Measurements from ENCODE around the gene S100A2.
A peak's percentile ranks its signal among the peaks of the same experiment; 100 is the strongest.
"Not testable (repeated sequence)": the region's sequence is repeated elsewhere in the genome, so short reads cannot be mapped to it uniquely, and the experiment has no call there.

The S100A2 gene

DNA sequence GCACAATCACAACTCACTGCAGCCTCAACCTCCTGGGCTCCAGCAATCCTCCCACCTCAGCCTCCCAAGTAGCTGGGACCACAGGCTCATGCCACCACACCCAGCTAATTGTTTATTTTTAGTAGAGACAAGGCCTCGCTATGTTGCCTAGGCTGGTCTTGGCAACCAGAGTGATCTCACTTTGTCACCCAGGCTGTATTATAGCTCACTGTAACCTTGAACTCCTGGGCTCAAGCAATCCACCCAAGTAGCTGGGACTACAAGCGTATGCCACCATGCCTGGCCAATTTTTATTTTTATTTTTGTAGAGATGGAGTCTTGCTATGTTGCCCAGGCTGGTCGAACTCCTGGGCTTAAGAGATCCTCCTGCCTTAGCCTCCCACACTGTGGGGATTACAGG is 3.6 kb downstream of the S100A2 start:
- DNase-seq = not testable (repeated sequence)

DNA sequence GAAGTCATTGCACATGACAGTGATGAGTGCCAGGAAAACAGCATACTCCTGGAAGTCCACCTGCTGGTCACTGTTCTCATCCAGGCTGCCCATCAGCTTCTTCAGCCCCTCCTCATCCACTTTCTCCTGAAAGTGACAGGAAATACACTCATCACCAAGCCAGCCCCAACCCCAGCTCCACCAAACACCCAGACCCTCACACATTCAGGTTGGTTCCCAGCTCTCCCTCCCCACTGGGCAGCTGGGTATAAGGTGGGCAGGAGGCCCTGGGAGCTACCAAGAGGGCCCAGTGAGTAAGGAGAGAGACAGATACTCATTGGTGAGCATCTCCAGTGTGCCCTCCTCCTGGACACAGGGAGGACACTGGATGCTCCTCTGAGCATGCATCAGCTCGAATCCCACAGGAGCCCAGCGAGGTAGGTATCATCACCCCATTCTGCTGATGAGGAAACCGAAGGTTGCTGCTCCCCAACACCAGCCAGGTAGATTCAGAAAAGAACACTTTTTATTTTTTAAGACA is 4.1 kb downstream of the S100A2 start:
- DNase-seq = no peak

DNA sequence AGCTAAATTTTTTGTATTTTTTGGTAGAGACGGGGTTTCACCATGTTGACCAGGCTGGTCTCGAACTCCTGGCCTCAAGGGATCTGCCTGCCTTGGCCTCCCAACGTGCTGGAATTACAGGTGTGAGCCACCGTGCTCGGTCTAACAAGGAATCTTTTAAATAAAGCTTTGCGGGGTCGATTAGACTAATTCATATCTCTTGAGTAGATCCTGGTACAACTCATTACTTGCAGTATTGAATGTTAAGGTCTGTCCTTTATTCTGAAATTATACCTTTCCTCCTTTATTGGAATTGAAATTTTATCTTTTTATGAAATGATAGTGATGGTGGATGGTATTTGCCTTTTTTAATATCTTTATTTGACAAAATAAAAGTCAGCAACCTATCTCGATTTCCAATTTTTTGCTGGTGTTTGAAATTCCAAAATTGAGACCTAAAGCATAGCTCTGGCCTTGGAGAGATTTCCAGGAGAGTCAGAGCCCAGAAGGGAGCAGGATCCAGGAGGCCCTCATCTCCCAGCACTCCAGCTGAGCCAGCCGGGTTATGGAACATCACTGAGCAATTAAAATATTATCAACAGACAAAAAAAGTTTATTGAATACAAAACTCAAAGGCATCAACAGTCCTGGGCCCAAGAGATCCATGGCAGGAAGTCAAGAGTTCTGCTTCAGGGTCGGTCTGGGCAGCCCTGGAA is 4.7 kb downstream of the S100A2 start:
- DNase-seq = no peak

DNA sequence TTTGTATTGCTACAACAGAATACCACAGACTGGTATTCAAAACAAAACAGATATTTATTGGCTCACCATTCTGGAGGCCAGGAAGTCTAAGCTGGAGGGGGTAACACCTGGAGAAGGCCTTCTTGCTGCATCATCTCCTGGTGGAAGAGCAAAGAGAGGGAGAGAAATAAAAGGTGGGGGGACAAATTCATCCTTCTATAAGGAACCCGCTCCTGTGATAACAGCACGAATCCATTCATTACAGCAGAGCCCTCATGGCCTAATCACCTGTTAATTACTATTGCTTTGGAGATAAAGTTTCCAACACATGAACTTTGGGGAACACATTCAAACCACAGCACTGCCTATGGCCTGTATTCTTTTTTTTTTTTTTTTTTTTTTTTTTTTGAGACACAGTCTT is 5.4 kb downstream of the S100A2 start:
- no peak for DNase-seq

DNA sequence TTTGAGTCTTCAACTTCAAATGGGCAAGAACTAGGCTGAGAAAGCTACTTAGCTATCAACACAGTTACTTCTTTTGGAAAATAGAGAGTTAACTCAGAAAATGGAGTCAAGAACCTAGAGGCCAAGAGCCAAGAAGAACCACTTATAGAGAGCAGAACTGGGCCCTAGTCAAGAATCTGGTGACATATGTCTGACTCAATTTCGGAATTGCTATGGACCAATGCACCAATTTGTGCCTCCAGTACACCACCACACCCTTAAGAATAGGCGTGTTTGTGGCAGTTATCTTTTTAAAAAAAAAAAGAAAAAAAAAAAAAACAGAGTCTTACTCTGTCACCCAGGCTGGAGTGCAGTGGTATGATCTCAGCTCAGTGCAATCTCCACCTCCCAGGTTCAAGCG is 7.8 kb downstream of the S100A2 start:
- DNase-seq = no peak

DNA sequence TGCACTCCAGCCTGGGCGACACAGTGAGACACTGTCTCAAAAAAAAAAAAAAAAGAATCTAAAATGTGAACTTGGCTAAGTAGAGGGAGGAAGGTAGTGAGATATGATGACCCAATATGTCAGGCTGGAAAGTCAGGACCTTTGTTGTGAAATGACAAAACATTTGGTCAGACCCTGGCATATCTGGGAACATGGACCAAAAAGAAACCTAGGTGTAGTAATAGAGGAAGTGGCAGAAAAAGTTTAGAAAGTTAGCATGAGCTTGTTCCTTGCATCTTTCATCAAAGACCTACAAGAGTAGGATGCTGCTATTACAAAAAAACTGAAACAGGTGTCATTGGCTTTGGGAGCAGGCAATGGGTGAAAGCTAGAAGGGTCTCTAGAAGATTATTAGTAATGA is 9.3 kb downstream of the S100A2 start:
- no peak for DNase-seq

DNA sequence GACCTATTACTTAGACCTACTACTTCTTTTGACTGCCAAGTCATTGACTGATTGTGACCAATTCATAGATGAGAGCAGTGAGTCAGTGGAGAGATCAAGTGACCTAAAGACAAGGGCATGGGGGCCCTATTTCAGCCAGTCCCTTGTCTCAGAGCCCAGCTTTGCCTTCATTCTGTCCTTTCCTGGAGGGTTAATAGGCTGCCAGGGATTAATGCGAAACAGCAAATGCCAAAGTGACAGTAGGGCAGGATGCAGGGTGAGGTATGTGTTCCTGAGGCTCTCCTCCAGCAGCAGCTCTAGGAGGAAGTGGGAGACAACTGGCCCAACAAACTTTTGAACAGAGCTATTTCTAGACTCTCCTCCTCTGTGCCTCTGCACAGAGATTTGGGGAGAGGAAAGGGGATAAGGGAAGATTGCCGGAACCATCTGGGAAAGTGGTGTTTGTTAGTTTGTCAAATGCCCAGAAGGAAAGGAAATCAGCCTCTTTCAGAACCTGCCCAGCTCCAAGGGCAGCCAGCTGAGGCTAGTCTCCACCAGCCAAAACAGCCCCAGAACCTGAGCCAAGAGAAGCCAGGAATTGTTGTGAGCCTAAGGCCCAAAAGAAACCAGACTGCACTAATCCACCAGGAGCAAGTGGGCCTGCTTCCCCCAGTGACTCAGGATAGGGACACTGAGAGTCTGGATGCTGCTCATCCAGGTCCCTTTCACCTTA is 11.7 kb downstream of the S100A2 start:
- no peak for DNase-seq

DNA sequence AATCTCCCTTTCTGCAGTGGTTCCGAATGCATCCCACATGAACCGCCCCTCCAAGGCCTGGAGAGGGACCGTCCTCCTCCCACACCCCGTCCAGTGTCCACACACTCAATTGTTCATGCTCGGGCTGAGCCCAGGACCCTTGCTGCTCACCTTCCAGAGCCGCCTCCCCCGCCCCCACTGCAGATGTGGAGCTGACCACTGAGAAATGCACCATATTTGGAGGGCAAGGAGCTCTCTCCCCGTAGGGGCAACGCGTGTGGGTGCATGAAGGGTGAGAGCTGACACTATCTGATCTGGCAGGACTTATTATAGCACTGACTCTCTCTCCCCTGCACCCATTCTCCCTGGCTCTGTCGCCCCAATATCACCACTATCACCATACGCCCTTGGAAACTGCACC is 12.5 kb downstream of the S100A2 start:
- no peak for DNase-seq

DNA sequence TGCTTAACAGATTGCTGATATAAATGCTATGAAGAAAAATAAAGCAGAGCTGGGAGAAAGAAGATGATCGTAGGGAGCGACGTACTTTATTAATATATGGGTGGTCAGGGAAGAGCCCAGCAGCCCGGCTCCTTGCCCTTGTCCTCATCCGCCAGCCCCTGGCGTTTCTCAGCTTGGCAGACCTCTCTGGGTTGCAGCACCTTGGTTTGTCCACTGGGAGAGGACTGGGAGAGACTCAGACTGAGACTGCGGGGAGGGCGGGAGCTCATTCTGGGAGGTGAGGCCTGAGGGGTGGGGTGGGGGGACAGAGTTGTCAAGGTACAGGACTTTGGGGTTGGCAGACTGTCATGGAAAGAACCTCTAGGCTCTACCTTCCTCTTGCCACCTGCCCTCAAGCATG is 13.3 kb downstream of the S100A2 start:
- DNase-seq = no peak

DNA sequence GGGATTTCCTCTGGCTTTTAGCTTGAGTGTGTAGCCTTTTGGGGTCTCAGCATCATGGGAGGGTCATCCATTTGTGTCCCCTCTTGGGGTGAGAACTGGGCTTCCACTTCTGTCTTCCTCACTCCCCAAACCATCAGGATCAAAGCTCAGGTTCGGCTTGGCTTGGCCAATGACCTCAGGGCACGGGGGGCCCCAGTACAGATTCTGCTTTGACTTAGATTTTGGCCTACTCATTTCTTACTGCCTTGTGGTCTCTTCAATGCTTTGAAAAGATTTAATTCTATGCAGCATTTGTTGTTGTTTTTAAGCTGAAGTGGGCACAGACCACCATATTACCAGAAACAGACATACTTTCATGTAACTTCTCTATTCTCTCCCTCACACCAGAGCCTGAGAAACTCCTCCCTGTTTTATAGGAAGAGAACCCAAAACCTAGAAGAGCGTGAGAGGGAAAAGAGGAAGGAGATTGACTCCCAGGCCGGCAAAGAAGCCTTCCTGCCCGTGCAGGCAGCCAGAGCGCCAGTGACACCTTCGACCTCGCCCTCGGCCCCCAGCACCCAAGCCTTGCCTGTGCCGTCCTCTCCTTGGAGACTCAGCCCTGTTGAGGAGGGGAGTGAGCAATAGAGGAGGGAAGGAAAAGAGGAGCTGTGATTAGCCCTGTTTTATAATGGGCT is 14.7 kb downstream of the S100A2 start:
- peak in 1 of 2 donors; percentile 37 for DNase-seq

DNA sequence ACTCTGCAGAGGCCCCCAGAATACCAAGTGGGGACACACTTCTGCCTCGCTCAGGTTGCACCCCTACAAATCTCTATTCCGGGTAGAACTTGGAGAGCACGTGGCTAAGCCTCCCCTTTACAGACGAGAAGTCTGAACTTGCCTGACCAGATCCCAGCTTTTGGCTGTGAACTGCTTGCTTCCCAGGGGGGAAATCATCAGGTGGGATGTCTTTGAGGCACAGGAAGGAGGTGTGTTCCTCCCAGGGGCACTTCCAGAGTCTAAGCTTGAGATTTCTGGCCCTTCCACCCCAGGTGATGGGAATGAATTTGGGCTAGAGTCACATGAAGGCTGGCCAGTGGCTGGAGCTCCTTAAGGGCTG is 15.3 kb downstream of the S100A2 start:
- no peak for DNase-seq

DNA sequence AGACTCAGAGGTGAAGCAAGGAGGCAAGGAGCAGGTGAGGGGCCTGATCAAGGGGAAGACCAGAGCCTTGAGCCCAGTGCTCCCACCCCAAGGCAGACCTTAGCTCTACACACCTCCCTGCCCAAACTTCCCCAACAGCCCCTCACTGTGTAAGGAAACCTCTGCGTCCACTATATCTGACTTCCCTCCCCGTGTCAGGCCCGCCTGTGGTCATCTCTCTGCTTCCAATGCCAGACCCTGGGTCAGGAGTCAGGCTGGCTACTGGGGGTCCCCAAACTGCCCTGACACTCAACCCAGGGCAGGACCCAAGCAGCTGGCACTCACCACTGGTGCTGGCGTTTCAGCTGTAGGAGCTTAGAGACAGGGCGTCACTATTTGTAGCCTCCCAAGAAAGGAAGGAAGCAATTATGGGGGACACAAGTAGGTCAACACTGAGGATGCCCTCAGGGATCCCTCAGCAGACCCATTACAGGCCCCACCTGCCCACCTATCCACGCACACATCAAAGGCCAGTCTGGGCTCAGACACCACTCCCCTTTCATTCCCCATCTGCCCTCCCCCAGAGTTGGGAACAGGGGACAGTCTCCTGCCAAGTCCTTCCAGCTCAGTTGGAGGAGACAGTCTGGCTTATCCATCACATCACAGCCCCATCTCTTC is 15.8 kb downstream of the S100A2 start:
- DNase-seq = no peak

DNA sequence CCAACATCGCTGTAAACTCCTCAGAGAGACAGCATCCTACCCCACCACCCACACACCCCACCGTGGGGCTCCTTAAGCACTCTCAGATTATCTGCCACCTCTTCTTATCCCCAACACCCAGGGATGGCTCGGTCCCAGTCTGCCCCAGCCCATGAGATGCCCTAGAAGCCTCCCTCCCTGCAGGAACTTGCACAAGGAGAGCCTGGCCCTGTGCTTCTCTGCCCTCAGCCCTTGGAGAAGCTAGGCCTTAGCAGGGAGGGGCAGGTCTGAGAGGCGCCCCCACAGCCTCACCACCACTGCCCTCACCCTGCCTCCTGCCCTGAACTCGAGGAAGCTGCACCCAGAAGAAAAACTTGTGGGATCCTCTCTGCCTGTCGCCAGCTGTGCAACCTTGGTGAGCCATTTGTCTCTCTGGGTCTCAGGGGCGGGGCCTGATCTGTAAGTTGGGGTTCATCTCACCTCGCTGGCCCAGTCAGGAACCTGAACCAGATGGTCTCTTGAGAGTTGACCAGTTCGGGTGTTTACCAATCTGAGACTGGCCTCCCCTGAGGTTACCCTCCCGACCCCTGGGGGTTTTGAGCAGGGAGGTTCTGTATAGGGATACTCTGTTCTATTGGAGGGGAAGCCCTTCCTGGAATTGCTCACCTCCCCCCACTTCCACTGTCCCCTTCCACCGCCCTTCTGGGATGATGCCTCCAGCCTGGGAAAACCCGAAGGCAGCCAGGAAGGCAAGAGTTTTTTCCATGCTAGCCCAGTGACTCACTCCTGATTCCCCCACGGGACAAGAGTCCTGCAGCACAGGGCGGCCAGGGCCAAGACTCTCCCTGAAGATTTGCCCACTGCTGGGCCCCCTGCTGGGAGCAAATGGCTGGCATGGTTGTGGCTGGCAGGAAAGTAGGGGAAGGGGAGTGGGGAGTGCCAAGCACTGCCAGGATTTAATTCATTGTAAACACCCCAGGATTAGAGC is 16.6 kb downstream of the S100A2 start, which contains the start of gene S100A3:
Gene S100A3 (minus strand): TSS at position 537 of the 967 bp plus-strand sequence. CDS start 773 bp downstream, outside the sequence.
- DNase-seq = no peak

DNA sequence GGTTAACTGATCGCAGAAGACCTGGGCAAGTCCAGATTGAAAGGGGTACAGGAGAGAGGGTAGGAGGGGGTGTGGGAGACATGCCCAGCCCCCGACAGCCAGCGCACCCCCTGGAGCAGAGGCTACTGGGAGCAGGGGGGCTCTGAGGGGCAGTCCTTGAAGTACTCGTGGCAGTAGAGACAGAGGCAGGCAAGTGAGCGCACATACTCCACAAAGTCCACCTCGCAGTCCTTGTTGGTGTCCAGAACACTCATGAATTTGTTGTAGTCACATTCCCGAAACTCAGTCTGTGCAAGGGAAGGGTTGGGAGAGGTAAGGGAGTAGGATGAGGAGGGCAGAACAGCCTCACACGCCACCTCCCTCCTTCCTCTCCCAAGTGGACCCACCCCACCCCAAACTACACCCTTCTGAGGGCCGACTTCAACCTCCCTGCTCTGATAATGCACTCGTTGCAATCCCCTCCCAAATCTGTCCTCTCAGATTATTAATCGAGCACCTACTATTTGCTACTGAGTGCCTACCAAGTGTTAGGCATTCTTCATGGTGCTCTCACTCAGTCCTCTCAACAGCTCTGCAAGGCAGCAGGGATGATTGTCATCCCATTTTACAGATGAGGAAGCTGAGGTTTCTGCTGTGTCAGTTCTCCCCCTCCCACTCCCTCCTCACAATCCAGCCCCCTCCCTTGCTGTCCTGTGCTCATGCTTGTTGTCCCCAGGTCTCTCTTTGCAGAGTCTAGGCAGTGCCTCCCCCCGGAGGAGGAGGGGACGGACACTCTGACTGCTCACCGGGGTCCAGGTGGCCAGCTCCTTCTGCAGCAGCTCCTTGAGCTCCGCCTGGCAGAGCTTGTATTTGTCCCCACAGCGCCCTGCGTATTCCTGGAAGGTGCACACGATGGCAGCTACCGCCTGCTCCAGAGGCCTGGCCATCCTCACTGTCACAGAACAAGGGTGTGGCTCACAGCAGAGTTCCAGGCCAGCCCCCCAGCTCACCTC is 17.8 kb downstream of the S100A2 start:
- DNase-seq = no peak

DNA sequence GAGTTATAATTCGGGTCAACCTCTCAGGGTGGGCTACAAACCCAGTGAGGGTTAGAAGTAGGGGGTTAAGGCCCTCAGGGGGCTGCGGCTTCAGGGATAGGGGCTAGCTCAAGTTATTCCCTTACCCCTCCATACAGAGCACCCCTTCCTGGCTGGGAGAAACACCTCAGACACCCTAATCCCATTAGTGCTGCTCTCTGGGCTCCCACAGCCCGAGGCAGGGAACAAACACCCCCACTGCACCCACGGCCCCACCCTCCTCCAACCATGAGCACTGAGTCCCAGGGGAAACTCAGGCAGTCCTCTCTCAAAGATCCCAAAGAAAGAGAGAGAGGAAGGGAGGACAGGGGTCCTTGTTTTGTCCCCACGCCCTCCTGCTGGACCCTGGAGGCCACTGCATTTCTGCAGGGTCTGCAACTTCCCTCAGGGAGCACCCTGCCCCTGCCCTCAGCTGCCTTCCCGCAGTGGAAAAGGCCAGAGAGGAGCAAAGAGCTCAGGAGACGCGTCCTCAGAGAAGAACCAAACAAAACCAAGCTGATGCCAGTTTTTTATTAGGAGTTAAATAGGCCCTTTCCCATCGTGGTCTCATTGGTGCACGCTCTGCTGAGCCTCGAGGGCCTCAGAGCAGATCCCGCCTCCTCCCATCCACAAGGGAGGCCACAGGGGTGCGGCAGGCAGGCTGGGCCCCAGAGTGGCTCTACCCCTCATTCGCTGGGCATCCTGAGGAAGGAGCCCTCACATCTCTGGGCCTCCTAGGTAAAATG is 18.7 kb downstream of the S100A2 start:
- no peak for DNase-seq

DNA sequence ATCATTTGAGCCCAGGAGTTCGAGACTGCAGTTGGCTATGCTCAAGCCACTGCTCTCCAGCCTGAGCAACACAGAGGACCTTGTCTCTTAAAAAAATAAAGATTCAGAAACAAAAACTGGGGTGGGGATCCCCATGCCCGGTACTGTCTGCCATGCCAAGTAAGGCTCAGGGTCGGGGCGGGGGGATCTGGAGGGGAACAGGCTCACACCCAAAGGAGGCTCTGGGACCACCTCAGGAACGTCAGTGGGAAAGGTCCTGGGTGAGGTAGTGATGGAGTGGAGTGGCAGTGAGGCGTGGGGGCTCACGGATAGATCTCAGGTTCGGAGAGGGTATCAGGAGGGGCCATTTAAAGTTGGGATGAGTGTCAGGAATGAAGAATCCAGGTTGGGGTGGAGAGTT is 19.3 kb downstream of the S100A2 start:
- no peak for DNase-seq

DNA sequence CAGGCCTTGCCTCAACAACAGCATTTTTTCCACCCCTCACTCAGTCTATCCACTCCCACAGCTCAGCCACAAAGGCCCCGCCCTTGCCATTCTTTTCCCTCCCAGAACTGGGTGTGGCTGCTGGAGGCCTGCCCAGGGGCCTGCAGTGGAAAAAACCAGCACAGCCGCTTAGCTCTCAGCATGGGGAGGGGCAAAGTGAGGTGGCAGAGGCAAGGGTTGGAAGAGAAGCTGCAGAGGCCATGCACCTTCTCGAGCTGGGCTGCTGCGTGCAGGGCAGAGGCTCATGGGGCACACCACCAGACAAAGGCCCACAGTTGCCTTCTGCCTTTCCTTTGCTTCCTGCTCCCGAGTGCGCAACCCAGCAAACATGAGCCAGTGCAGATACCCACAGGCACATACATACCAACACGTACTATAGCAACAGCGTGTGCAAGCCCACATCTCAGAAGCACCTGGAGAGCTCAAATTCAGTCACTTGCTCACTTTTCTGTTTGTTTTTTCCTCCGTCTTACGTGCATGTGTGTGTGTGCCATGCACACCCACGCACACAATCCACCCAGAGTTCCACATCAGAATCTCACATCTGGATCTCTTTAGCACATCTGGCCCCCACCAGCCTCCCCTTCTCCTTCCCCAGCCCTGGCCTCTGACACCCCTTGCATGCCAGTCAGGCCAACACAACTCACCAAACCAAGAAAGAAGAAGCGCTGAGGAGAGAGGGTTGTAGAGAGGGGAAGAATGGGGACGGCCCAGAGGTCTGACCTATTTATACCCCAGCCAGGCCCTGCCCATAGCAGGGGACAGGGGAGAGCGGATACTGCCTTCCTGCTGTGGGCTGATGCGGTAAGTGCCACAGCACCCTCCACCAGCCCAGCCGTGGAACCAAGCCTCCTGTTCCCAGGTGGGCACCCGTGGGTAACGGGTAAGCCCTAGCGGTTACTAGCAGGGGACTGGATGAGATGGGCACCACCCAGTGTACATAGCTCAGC is 20.3 kb downstream of the S100A2 start, which contains the start of gene S100A4:
Gene S100A4 (minus strand): TSS at position 740 of the 989 bp plus-strand sequence. CDS start 1,012 bp downstream, outside the sequence.
- DNase-seq = peak; percentile 83 to 88

DNA sequence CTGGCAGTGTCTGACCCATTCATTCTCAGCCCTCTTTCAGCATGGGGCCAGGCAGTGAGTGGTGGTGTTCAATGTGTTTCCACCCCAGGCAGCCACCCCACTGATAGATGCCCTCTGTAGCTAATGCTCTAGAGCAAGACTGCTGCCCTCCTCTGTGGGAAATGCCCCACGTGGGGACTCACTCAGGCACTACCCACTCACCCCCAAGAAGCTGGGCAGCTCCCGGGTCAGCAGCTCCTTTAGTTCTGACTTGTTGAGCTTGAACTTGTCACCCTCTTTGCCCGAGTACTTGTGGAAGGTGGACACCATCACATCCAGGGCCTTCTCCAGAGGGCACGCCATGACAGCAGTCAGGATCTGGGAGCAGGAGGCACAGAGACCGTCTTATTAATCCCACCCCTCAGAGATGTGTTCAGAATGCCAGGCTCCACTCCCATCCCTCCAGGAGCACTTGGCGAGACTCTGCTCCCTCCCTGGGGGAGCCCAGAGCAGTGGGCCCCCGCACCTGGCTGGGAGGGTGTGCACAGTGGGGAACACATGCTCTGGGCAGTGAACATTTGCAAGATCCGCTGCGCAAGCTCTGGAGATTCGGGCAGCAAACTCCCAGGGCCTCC is 21.1 kb downstream of the S100A2 start:
- DNase-seq = no peak
